BLaER1 treated with 17β-estradiol and CSF1 and Interleukin-3, amounts not matched to agents 10 nM and 100 nM (cell line): ENCODE data around the gene PPP1R3C.

Source experiments
- H3K27ac ChIP-seq, 11 experiments: shearing (Covaris generic); formaldehyde crosslinking; 2 replicates each; pipeline ENCODE4 v1.8.1; 2022
- H3K27me3 ChIP-seq, 11 experiments: shearing (Covaris generic); formaldehyde crosslinking; 2 replicates each; pipeline ENCODE4 v1.8.1; 2022
- H3K36me3 ChIP-seq, 11 experiments: shearing (Covaris generic); formaldehyde crosslinking; 2 replicates each; pipeline ENCODE4 v1.8.1; 2022
- H3K4me1 ChIP-seq, 10 experiments: shearing (Covaris generic); formaldehyde crosslinking; 2 replicates each; pipeline ENCODE4 v1.8.1; 2022
- H3K4me2 ChIP-seq, 11 experiments: shearing (Covaris generic); formaldehyde crosslinking; 2 replicates each; pipeline ENCODE4 v1.8.1; 2022
- H3K4me3 ChIP-seq, 10 experiments: shearing (Covaris generic); formaldehyde crosslinking; 2 replicates each; pipeline ENCODE4 v1.8.1; 2022
- H3K9ac ChIP-seq, 11 experiments: shearing (Covaris generic); formaldehyde crosslinking; 2 replicates each; pipeline ENCODE4 v1.8.1; 2022
- H3K9me3 ChIP-seq, 11 experiments: shearing (Covaris generic); formaldehyde crosslinking; replicated peaks in 1 of 11; 2 replicates each; pipeline ENCODE4 v1.8.1; 2022
- H4K20me1 ChIP-seq, 11 experiments: shearing (Covaris generic); formaldehyde crosslinking; 2 replicates each; pipeline ENCODE4 v1.8.1; 2022
- Cebpa-rat ChIP-seq, 11 experiments: shearing (Covaris generic); IDR thresholded peaks; 2 replicates each; pipeline ENCODE4 v1.8.1; 2022

The PPP1R3C gene

DNA sequence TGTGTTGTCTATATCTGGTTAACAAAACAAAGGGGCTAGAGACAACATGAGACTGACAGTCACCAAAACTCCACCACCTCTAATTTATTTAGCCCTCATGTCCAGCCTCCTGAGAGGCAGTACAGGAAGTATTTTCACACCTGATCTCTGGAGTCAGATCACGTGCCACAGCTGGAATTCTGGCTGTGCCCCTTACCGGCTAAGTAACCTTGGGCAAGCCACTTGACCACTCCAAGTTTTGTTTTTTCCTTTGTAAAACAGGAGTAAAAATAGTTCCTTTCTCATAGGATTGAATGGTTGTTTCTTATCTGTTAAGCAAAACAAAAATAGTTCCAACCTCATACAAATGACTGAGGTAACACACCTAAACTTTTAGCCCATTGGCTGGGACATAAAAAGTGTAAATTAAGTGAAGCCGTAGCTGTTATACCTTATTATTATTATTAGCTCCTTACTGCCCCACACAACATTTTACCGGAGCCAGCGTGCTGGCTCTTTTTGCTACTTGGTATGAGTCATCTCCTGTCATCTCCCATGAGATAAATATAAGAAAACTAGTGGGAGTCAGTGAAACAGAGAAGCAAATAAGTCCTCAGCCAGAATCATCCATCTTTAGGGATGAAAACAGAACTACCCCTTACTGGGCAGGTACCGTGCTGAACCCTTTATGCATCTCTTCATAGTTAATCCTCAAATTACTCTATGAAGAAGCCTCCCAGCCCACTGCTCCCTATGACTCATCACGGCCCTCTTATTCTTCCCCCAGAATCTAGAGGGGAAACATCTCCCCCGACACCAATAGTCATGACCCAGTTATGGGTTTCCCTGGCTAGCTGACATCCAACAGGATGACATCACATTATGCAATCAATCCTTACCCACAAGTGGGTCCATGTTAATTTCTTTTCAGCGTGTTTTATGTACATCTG lies 44.9 kb downstream of the PPP1R3C start:
- Histone ChIP-seq H3K4me1 (peaks cover 9 to 35% (median 22%) of the 10 kb centered on the region in 10 experiments), H3K9ac (no peak overlapping the region)

DNA sequence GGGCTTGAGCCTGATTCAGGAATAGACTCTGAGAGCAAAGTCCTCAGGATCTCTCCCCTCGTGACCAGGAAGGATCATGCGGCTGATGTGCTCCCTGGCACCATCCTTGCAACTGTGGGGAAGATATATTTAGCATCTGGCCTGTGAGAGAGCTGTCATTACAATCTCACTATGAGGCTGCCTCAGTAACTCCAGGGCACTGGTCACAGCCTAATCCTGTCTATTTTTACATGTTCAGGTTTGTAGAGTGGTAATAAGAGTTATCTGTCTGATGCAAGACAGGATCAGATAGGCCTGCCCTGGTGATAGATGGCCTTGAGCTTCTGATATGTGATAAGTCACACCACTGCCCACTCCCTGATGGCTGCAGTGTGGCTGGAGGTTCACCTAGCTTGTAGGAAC lies 50.7 kb downstream of the PPP1R3C start:
- H3K4me2 ChIP-seq: no peak overlapping the region
- H3K4me1 ChIP-seq: peaks cover 0 to 6% (median 0%) of the 10 kb centered on the region in 10 experiments; a peak in 5 of 20 replicates
- H4K20me1 ChIP-seq: no peaks in the 10 kb centered on the region
- TF ChIP-seq Cebpa-rat (IDR thresholded peaks at IDR 0.05): no peak
- H3K4me3 ChIP-seq: no peak overlapping the region
- no peaks in the 10 kb centered on the region for H3K36me3 ChIP-seq
- H3K27ac ChIP-seq: no peak overlapping the region
- H3K9me3 ChIP-seq: peaks cover 0 to 11% (median 0%) of the 10 kb centered on the region in 11 experiments; a peak in 5 of 22 replicates
- no peaks in the 10 kb centered on the region for H3K27me3 ChIP-seq
- no peak overlapping the region for H3K9ac ChIP-seq

More for the DNA sequence above, 44.9 kb downstream of the PPP1R3C start:
- Histone ChIP-seq H3K27me3 (no peaks in the 10 kb centered on the region), H4K20me1 (no peaks in the 10 kb centered on the region), H3K9me3 (0 out of 22 replicates have a peak, but pooled peaks cover 0 to 4% (median 0%) of the 10 kb centered on the region in 11 experiments), H3K4me2 (peak overlapping the region; percentile 7 to 74 (median 68); a peak in 21 of 22 replicates), H3K36me3 (no peaks in the 10 kb centered on the region), H3K27ac (peak overlapping the region in 2 of 11 experiments; percentile 4 to 10; a peak in 3 of 22 replicates), H3K4me3 (no peak overlapping the region)
- peak in 2 of 11 experiments; percentile 23 to 42; a peak in 1 of 22 replicates for TF ChIP-seq Cebpa-rat (IDR thresholded peaks at IDR 0.05)

- H3K4me3 ChIP-seq: no peak overlapping the region
- no peak overlapping the region for H3K27ac ChIP-seq
- no peak for TF ChIP-seq Cebpa-rat (IDR thresholded peaks at IDR 0.05)
- peaks cover 0 to 6% (median 0%) of the 10 kb centered on the region in 10 experiments; a peak in 4 of 20 replicates for H3K4me1 ChIP-seq
- H3K27me3 ChIP-seq: no peaks in the 10 kb centered on the region
- H3K9ac ChIP-seq: no peak overlapping the region
- H4K20me1 ChIP-seq: no peaks in the 10 kb centered on the region
- H3K4me2 ChIP-seq: no peak overlapping the region
- H3K9me3 ChIP-seq: peaks cover 0 to 7% (median 0%) of the 10 kb centered on the region in 11 experiments; a peak in 5 of 22 replicates
- H3K36me3 ChIP-seq: no peaks in the 10 kb centered on the region
Observed at GRCh38 chr10:91579329-91579985, 53.4 kb downstream of the PPP1R3C start.
